ENCODE results near the gene MESP1. TPM values are rescaled to one million over a fixed set of nuclear protein-coding genes. Genes with fewer than 3 reads are reported as not detected.

The MESP1 gene
- total and polyA plus RNA-seq, 3 donors from 2014 or later = 2.5 to 6.0 (median 5.7) TPM

DNA sequence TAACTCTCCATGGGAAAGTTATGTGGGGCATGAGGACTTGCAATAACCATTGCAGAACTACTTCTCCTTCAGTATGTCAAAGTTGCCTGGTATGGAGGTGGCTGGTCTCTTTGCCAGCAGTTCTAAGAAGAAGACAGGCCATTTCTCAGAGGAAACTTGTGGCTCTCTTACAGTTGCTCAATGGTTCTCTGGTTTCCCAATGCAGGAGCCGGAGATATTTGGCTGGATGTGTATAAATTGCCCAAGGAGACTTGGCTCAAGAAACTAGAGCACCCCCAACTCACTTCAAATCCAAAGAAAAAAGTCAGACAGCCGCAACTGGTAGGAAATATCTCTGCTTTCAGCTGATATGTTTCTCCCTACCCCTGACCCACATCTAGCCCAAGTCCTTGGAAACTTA is 36.3 kb downstream of the MESP1 start:
- DNase-seq = no peak
- WGBS, 2 donors = 84 to 91% methylated on average over 2 of the region's 2 CpGs
- Histone ChIP-seq H3K27me3 (no peaks in the 10 kb centered on the region), H3K4me3 (no peak overlapping the region), H3K4me1 (no peaks in the 10 kb centered on the region), H3K9me3 (no peaks in the 10 kb centered on the region), H3K36me3 (ENCODE audit: low read depth, missing control alignments) (no peaks in the 10 kb centered on the region), H3K27ac (no peak overlapping the region)
- intact Hi-C loops (cut with DNase I; ENCODE audit: low total_unique reads) = no loop called here
- TF ChIP-seq, protein P1, sequence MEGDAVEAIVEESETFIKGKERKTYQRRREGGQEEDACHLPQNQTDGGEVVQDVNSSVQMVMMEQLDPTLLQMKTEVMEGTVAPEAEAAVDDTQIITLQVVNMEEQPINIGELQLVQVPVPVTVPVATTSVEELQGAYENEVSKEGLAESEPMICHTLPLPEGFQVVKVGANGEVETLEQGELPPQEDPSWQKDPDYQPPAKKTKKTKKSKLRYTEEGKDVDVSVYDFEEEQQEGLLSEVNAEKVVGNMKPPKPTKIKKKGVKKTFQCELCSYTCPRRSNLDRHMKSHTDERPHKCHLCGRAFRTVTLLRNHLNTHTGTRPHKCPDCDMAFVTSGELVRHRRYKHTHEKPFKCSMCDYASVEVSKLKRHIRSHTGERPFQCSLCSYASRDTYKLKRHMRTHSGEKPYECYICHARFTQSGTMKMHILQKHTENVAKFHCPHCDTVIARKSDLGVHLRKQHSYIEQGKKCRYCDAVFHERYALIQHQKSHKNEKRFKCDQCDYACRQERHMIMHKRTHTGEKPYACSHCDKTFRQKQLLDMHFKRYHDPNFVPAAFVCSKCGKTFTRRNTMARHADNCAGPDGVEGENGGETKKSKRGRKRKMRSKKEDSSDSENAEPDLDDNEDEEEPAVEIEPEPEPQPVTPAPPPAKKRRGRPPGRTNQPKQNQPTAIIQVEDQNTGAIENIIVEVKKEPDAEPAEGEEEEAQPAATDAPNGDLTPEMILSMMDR (IDR thresholded peaks at IDR 0.05) = no peak
- no peak for TF ChIP-seq POLR2A (IDR thresholded peaks at IDR 0.05)

DNA sequence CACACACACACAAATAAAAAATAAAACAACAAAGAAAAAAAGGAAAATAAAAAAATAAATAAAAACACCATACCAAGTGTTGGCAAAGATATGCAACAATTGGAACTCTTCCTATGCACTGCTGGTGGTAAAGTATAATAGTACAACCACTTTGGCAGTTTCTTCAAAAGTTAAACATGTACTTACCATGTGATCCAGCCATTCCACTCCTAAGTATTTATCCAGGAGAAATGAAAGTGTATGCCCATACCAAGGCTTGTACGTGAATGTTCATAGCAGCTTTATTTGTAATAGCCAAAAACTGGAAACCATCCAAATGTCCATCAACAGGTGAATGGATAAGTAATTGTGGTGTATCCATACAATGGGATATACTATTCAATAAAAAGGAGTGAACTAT is 43.5 kb downstream of the MESP1 start:
- no peak for DNase-seq
- Histone ChIP-seq H3K4me3 (no peak overlapping the region), H3K9me3 (no peaks in the 10 kb centered on the region), H3K4me1 (no peaks in the 10 kb centered on the region), H3K27me3 (no peaks in the 10 kb centered on the region), H3K27ac (no peak overlapping the region), H3K36me3 (ENCODE audit: low read depth, missing control alignments) (no peaks in the 10 kb centered on the region)
- TF ChIP-seq, protein P1 (IDR thresholded peaks at IDR 0.05) = no peak
- TF ChIP-seq POLR2A (IDR thresholded peaks at IDR 0.05) = no peak
- 85 to 92% methylated on average over 1 of the region's 1 CpG for WGBS, 2 donors
- intact Hi-C loops (cut with DNase I; ENCODE audit: low total_unique reads) = no loop called here

GRCh38 chr15:89704411-89704810 is 46.6 kb downstream of the MESP1 start:
- no peak overlapping the region for H3K27ac ChIP-seq
- H3K27me3 ChIP-seq = no peaks in the 10 kb centered on the region
- no peaks in the 10 kb centered on the region for H3K36me3 ChIP-seq (ENCODE audit: low read depth, missing control alignments)
- TF ChIP-seq, protein P1 (IDR thresholded peaks at IDR 0.05) = no peak
- TF ChIP-seq POLR2A (IDR thresholded peaks at IDR 0.05) = no peak
- H3K4me1 ChIP-seq = no peaks in the 10 kb centered on the region
- no peak overlapping the region for H3K4me3 ChIP-seq
- intact Hi-C loops (cut with DNase I; ENCODE audit: low total_unique reads) = no loop called here
- H3K9me3 ChIP-seq = no peaks in the 10 kb centered on the region
- DNase-seq = no peak

Small RNA genes within 50 kb of the gene (small RNA-seq; reads per million reads assigned to genes)
- 0 reads per million in 2 donors for gene RNU6-132P

Other genes with a start within 250 kb of the MESP1 start
- 1 to 10 TPM; 7.7 to 8.4 TPM for gene TICRR, start 175.8 kb downstream of the MESP1 start, total RNA-seq
- 3.0 TPM for gene TICRR, start 175.8 kb downstream of the MESP1 start, polyA plus RNA-seq (ENCODE audit: insufficient read depth, low read depth, low replicate concordance)
- 1 to 10 TPM; 5.6 to 7.6 TPM for gene KIF7, start 95.8 kb downstream of the MESP1 start, total RNA-seq
- gene KIF7, start 95.8 kb downstream of the MESP1 start, polyA plus RNA-seq (ENCODE audit: insufficient read depth, low read depth, low replicate concordance) = 2.6 TPM
- gene PLIN1, start 71.9 kb downstream of the MESP1 start, total RNA-seq = 10 to 100 TPM in 1 of 2 donors, 1 to 10 TPM in 1; 9.1 to 18.5 TPM
- gene PLIN1, start 71.9 kb downstream of the MESP1 start, polyA plus RNA-seq (ENCODE audit: insufficient read depth, low read depth, low replicate concordance) = 13.5 TPM
- 10 to 100 TPM; 12.3 to 15.0 TPM for gene PEX11A, start 60.5 kb downstream of the MESP1 start, total RNA-seq
- gene PEX11A, start 60.5 kb downstream of the MESP1 start, polyA plus RNA-seq (ENCODE audit: insufficient read depth, low read depth, low replicate concordance) = 31.8 TPM
- 10 to 100 TPM in 1 of 2 donors, 1 to 10 TPM in 1; 8.1 to 12.3 TPM for gene WDR93, start 60.4 kb downstream of the MESP1 start, total RNA-seq
- gene WDR93, start 60.4 kb downstream of the MESP1 start, polyA plus RNA-seq (ENCODE audit: insufficient read depth, low read depth, low replicate concordance) = 31.9 TPM
- gene MESP2, start 25.1 kb upstream of the MESP1 start, total RNA-seq = 1 to 10 TPM; 2.2 to 2.9 TPM
- gene MESP2, start 25.1 kb upstream of the MESP1 start, polyA plus RNA-seq (ENCODE audit: insufficient read depth, low read depth, low replicate concordance) = 1.3 TPM
- gene ANPEP, start 63.6 kb upstream of the MESP1 start, total RNA-seq = 10 to 100 TPM in 1 of 2 donors, 1 to 10 TPM in 1; 5.0 to 11.1 TPM
- gene ANPEP, start 63.6 kb upstream of the MESP1 start, polyA plus RNA-seq (ENCODE audit: insufficient read depth, low read depth, low replicate concordance) = 12.9 TPM
- gene AP3S2, start 142.7 kb upstream of the MESP1 start, total RNA-seq = 10 to 100 TPM; 45.8 to 53.0 TPM
- gene AP3S2, start 142.7 kb upstream of the MESP1 start, polyA plus RNA-seq (ENCODE audit: insufficient read depth, low read depth, low replicate concordance) = 31.9 TPM
- 10 to 100 TPM in 1 of 2 donors, 1 to 10 TPM in 1; 6.6 to 14.3 TPM for gene ARPIN, start 161.7 kb upstream of the MESP1 start, total RNA-seq
- gene ARPIN, start 161.7 kb upstream of the MESP1 start, polyA plus RNA-seq (ENCODE audit: insufficient read depth, low read depth, low replicate concordance) = 15.9 TPM

All from testis (tissue), 3 donors.